HepG2 (cell line): ENCODE measurements around the gene ADAMTS4. TPM values are rescaled to one million over a fixed set of nuclear protein-coding genes. Genes with fewer than 3 reads are reported as not detected.

Experiments used
- ATAC-seq: fragments of 200-7000 bp; cut with Tn5 transposase; 3 replicates; pipeline ENCODE4 v1.9.1; 2020; ENCODE audit warnings: mild to moderate bottlenecking, moderate library complexity
- BruUV-seq: library from RNA; stranded (reverse); fragments of 400-500 nt; replicated peaks from 2 replicates; lab custom pipeline; 2021; lab: Mats Ljungman, UMichigan
- CTCF ChIA-PET: fragments of 300-600 bp; formaldehyde crosslinking; extraction: SDS; loops from one replicate; lab custom pipeline; 2021; ENCODE audit warnings: low total read pairs, inconsistent platforms, low intra/inter-chr PET ratio; lab: Yijun Ruan, JAX
- POLR2A ChIA-PET: fragments of 350-600 bp; sonication (Branson Sonifier 250); formaldehyde crosslinking; loops from one replicate; lab custom pipeline; 2020; ENCODE audit warnings: antibody characterized with exemption, inconsistent platforms; lab: Yijun Ruan, JAX
- DNase-seq: peaks from one replicate; pipeline ENCODE4 v3.0.0-alpha.2; 2015; ENCODE audit warnings: low spot score
- FAIRE-seq: peaks from 3 replicates; lab custom pipeline; 2011; peaks lifted over from hg19 to GRCh38; lab: Jason Lieb, UNC
- H2AFZ ChIP-seq: one replicate; pipeline ENCODE4 v1.6.1; 2011; ENCODE audit warnings: low read length, inconsistent platforms
- H3K27ac ChIP-seq: fragments of 300-600 bp; 3 replicates; pipeline ENCODE4 v1.8.0; 2011; ENCODE audit warnings: mixed run types, mild to moderate bottlenecking, mixed read lengths, low read length, inconsistent platforms; ENCODE audit not compliant: insufficient read depth; ENCODE audit errors: extremely low read length
- H3K27me3 ChIP-seq, 2 experiments: fragments of 200-600 bp in 1 of 2; 2 replicates in 1 of 2; 3 replicates in 1 of 2; pipeline versions ENCODE4 v1.6.0 to v1.8.0; 2011; ENCODE audit warnings: low read length in 2 of 2, mild to moderate bottlenecking in 2 of 2, moderate library complexity in 2 of 2, inconsistent platforms in 1 of 2; ENCODE audit not compliant: insufficient read depth in 2 of 2, control insufficient read depth in 1 of 2
- H3K36me3 ChIP-seq, 2 experiments: fragments of 200-600 bp in 1 of 2; replicated peaks in 1 of 2; 2 replicates in 1 of 2; 3 replicates in 1 of 2; pipeline versions ENCODE4 v1.5.1 to v1.8.0; 2011; ENCODE audit warnings: low read length in 2 of 2, inconsistent platforms in 1 of 2; ENCODE audit not compliant: insufficient read depth in 2 of 2, control insufficient read depth in 1 of 2
- H3K4me1 ChIP-seq: 2 replicates; pipeline ENCODE4 v1.5.1; 2012; ENCODE audit warnings: low read length, inconsistent platforms; ENCODE audit not compliant: insufficient read depth
- H3K4me2 ChIP-seq: 2 replicates; pipeline ENCODE4 v1.6.0; 2011; ENCODE audit warnings: low read depth, low read length, inconsistent platforms
- H3K4me3 ChIP-seq, 3 experiments: fragments of 200-600 bp in 1 of 3; sonication (generic), shearing (Covaris generic) in 1 of 3; replicated peaks in 1 of 3; 2 replicates each; pipeline ENCODE4 v1.5.1; 2011 to 2016; ENCODE audit warnings: low read length in 3 of 3, inconsistent platforms in 2 of 3, low read depth in 2 of 3, mild to moderate bottlenecking in 2 of 3, control low read depth in 1 of 3, mixed read lengths in 1 of 3; ENCODE audit not compliant: insufficient read depth in 1 of 3
- H3K79me2 ChIP-seq: one replicate; pipeline ENCODE4 v1.6.1; 2011; ENCODE audit warnings: low read length, inconsistent platforms; ENCODE audit not compliant: insufficient read depth
- H3K9ac ChIP-seq: 2 replicates; pipeline ENCODE4 v1.6.0; 2011; ENCODE audit warnings: mild to moderate bottlenecking, low read depth, low read length, inconsistent platforms; ENCODE audit not compliant: insufficient read depth
- H3K9me3 ChIP-seq: 2 replicates; pipeline ENCODE4 v1.5.1; 2012; ENCODE audit warnings: mild to moderate bottlenecking, low read length
- H4K20me1 ChIP-seq: 2 replicates; pipeline ENCODE4 v1.6.0; 2011; ENCODE audit warnings: inconsistent platforms, mild to moderate bottlenecking, low read length, moderate library complexity; ENCODE audit not compliant: insufficient read depth
- AGO2 ChIP-seq: fragments of 200-400 bp; formaldehyde crosslinking; optimal IDR thresholded peaks from 2 replicates; pipeline ENCODE3; 2017; ENCODE audit warnings: mild to moderate bottlenecking, low read depth, low read length, moderate library complexity
- FOSL2 ChIP-seq: sonication (generic); formaldehyde crosslinking; IDR thresholded peaks from 2 replicates; pipeline ENCODE4 v1.4.0; 2020; ENCODE audit warnings: missing genetic modification reagents
- HNF4A ChIP-seq: sonication (generic); formaldehyde crosslinking; IDR thresholded peaks from 2 replicates; pipeline ENCODE4 v1.4.0; 2020; ENCODE audit warnings: missing genetic modification reagents
- HNRNPH1 ChIP-seq: fragments of 200-400 bp; formaldehyde crosslinking; optimal IDR thresholded peaks from 2 replicates; pipeline ENCODE3; 2017; ENCODE audit warnings: mild to moderate bottlenecking, low read depth, low read length
- KDM3A ChIP-seq: IDR thresholded peaks from 2 replicates; pipeline ENCODE4 v1.6.1; 2018; ENCODE audit warnings: low read depth, missing compliant biosample characterization
- MZF1 ChIP-seq: sonication (generic); formaldehyde crosslinking; IDR thresholded peaks from 2 replicates; pipeline ENCODE4 v1.8.1; 2023; ENCODE audit warnings: mild to moderate bottlenecking, missing genetic modification reagents, borderline replicate concordance
- PCBP2 ChIP-seq: fragments of 200-400 bp; formaldehyde crosslinking; optimal IDR thresholded peaks from 2 replicates; pipeline ENCODE3; 2018; ENCODE audit warnings: low read length, low read depth; ENCODE audit not compliant: poor library complexity, severe bottlenecking
- PITX1 ChIP-seq: sonication (generic); formaldehyde crosslinking; IDR thresholded peaks from 2 replicates; pipeline ENCODE4 v1.5.1; 2020; ENCODE audit warnings: mild to moderate bottlenecking, missing genetic modification reagents
- ZBTB20 ChIP-seq: sonication (generic); formaldehyde crosslinking; IDR thresholded peaks from 2 replicates; pipeline ENCODE4 v1.8.1; 2023; ENCODE audit warnings: missing genetic modification reagents, low read depth, mild to moderate bottlenecking, borderline replicate concordance
- ZNF17 ChIP-seq: sonication (generic); formaldehyde crosslinking; IDR thresholded peaks from 2 replicates; pipeline ENCODE4 v1.5.0; 2020; ENCODE audit warnings: mild to moderate bottlenecking, missing genetic modification reagents
- ZNF234 ChIP-seq: sonication (generic); formaldehyde crosslinking; conservative IDR thresholded peaks from 2 replicates; pipeline ENCODE4 v1.5.1; 2020; ENCODE audit warnings: mild to moderate bottlenecking, missing genetic modification reagents
- ZNF333 ChIP-seq: sonication (generic); formaldehyde crosslinking; IDR thresholded peaks from 2 replicates; pipeline ENCODE4 v1.4.0; 2020; ENCODE audit warnings: mild to moderate bottlenecking, missing genetic modification reagents, borderline replicate concordance
- WGBS: methylation state at CpG from one replicate; pipeline ENCODE4 v1.1.6; 2017; ENCODE audit warnings: low lambda C conversion rate; 5-methylcytosine and 5-hydroxymethylcytosine counted together
- in situ Hi-C: cut with HindIII; loops from 2 replicates; pipeline ENCODE4 v1.10.0; 2017; ENCODE audit warnings: low pct_unique_long_range_greater_than_20kb; ENCODE audit not compliant: extremely low pct_ligation_motif_present
- intact Hi-C: fragments of 100-400 bp; cut with micrococcal nuclease; formaldehyde crosslinking; loops from one replicate; pipeline ENCODE4 v1.10.0; 2022; ENCODE audit not compliant: unreplicated experiment
- polyA plus RNA-seq, 8 experiments: library from polyadenylated mRNA; depleted of rRNA in 3 of 8; stranded (reverse) in 7 of 8; unstranded in 1 of 8; fragments of >200 nt; fragmentation: Illumina TruSeq in 4 of 8; extraction: Trizol in 4 of 8; gene quantifications; 2 replicates each; pipeline versions ENCODE4 v1.2.1 to v1.2.3, GENCODE V29; 2011 to 2016; ENCODE audit warnings: low read depth in 4 of 8, missing spikeins in 1 of 8, mixed read lengths in 1 of 8; ENCODE audit not compliant: insufficient read depth in 1 of 8
- total RNA-seq, 5 experiments: library from RNA; depleted of rRNA; stranded (reverse); fragments of >200 nt; fragmentation: Illumina TruSeq; extraction: Trizol; gene quantifications; 2 replicates each; pipeline ENCODE4 v1.2.3, GENCODE V29; 2016; ENCODE audit warnings: low read depth in 1 of 5
- TF ChIP-seq, protein P1 (sequence below): sonication (generic); formaldehyde crosslinking; IDR thresholded peaks from 2 replicates; pipeline ENCODE4 v1.4.0; 2020; ENCODE audit warnings: mild to moderate bottlenecking, low read depth, missing genetic modification reagents
- TF ChIP-seq, protein P2 (sequence below): sonication (generic); formaldehyde crosslinking; IDR thresholded peaks from 2 replicates; pipeline ENCODE4 v1.9.0; 2021; ENCODE audit warnings: missing genetic modification reagents, mild to moderate bottlenecking, borderline replicate concordance
- TF ChIP-seq, protein P3 (sequence below): IDR thresholded peaks from 2 replicates; pipeline ENCODE4 v1.4.0; 2020; ENCODE audit warnings: mild to moderate bottlenecking, missing genetic modification reagents
- TF ChIP-seq, protein P4 (sequence below): sonication (generic); IDR thresholded peaks from 2 replicates; pipeline ENCODE4 v1.6.1; 2016; ENCODE audit warnings: low read depth, borderline replicate concordance
- TF ChIP-seq, protein P5 (sequence below): sonication (generic); formaldehyde crosslinking; IDR thresholded peaks from 2 replicates; pipeline ENCODE4 v1.5.0; 2020; ENCODE audit warnings: missing genetic modification reagents, mild to moderate bottlenecking, borderline replicate concordance

The ADAMTS4 gene
- total and polyA plus RNA-seq, 2 of the 13 experiments (the other 11 are each of a cell fraction or from before 2014, with no cell fraction given): 0.51 to 1.7 TPM

DNA sequence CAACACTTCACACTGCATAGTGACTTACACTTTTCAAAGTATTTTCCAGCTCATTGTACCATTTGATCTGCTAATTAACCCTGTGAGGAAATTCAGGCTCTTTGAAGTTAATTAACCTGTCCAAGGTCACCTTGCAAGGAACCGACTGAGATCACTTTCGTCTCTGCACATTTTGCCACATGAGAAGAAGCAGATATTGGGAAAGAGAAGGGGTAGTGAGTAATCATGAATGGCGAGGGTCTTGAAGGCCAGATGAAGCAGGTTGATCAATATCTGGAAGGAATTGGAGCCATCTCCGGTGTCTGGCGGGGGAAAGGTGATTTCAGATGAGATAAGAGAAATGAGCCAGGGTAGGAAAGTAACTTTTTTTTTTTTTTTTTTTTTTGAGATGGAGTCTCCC lies 21.1 kb upstream of the ADAMTS4 start:
- in situ Hi-C loops (loop anchor here (10.0 kb wide), 1 partner anchor 165 kb away; no protein-coding TSS in a partner anchor), intact Hi-C loops (no loop called here)
- peak overlapping the region; percentile 25 to 35 (median 33) for H3K4me3 ChIP-seq
- H3K79me2 ChIP-seq: peaks cover 23% of the 10 kb centered on the region
- 3% methylated on average over 5 of the region's 5 CpGs for WGBS
- ChIA-PET CTCF (no interaction called here), POLR2A (interaction anchor here (0.8 to 12.5 kb wide), 12 partner anchors 10 to 170 kb away, joined by 3 to 357 read pairs (median 8); partner anchors contain the start of genes ADAMTS4, DEDD, NDUFS2 and NR1I3)
- DNase-seq (no peak), FAIRE-seq (peak; percentile 26), ATAC-seq (no peak)
- H3K4me2 ChIP-seq: peak overlapping the region; percentile 87
- peaks cover 77% of the 10 kb centered on the region for H3K4me1 ChIP-seq
- H3K36me3 ChIP-seq: peaks cover 1 to 14% of the 10 kb centered on the region in 2 experiments; a peak in 3 of 5 replicates
- no peaks in the 10 kb centered on the region; a peak in 1 of 5 replicates for H3K27me3 ChIP-seq
- no peak overlapping the region for H2AFZ ChIP-seq
- peak overlapping the region; percentile 99 for H3K27ac ChIP-seq
- H3K9me3 ChIP-seq: no peaks in the 10 kb centered on the region
- no TSS peak for BruUV-seq
- H3K9ac ChIP-seq: peak overlapping the region; percentile 40
- H4K20me1 ChIP-seq: peaks cover 11% of the 10 kb centered on the region
- TF ChIP-seq, protein P1, sequence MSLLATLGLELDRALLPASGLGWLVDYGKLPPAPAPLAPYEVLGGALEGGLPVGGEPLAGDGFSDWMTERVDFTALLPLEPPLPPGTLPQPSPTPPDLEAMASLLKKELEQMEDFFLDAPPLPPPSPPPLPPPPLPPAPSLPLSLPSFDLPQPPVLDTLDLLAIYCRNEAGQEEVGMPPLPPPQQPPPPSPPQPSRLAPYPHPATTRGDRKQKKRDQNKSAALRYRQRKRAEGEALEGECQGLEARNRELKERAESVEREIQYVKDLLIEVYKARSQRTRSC (CRISPR knock-in tag): no peak
- TF ChIP-seq MZF1 (CRISPR knock-in tag) (no peak), FOSL2 (peak; percentile 5; the same call in 1 of the 2 replicates), PITX1 (CRISPR knock-in tag) (0 out of 2 replicates have a peak, but pooled peaks have one; percentile 9), ZNF234 (CRISPR knock-in tag) (no peak), HNRNPH1 (no peak), ZNF17 (no peak), PCBP2 (no peak), KDM3A (CRISPR knock-in tag) (no peak), ZNF333 (CRISPR knock-in tag) (no peak), HNF4A (no peak), AGO2 (peak; percentile 51), ZBTB20 (CRISPR knock-in tag) (0 out of 2 replicates have a peak, but pooled peaks have one; percentile 25)
- TF ChIP-seq, protein P2, sequence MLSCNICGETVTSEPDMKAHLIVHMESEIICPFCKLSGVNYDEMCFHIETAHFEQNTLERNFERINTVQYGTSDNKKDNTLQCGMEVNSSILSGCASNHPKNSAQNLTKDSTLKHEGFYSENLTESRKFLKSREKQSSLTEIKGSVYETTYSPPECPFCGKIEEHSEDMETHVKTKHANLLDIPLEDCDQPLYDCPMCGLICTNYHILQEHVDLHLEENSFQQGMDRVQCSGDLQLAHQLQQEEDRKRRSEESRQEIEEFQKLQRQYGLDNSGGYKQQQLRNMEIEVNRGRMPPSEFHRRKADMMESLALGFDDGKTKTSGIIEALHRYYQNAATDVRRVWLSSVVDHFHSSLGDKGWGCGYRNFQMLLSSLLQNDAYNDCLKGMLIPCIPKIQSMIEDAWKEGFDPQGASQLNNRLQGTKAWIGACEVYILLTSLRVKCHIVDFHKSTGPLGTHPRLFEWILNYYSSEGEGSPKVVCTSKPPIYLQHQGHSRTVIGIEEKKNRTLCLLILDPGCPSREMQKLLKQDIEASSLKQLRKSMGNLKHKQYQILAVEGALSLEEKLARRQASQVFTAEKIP (CRISPR knock-in tag): no peak
- TF ChIP-seq, protein P3, sequence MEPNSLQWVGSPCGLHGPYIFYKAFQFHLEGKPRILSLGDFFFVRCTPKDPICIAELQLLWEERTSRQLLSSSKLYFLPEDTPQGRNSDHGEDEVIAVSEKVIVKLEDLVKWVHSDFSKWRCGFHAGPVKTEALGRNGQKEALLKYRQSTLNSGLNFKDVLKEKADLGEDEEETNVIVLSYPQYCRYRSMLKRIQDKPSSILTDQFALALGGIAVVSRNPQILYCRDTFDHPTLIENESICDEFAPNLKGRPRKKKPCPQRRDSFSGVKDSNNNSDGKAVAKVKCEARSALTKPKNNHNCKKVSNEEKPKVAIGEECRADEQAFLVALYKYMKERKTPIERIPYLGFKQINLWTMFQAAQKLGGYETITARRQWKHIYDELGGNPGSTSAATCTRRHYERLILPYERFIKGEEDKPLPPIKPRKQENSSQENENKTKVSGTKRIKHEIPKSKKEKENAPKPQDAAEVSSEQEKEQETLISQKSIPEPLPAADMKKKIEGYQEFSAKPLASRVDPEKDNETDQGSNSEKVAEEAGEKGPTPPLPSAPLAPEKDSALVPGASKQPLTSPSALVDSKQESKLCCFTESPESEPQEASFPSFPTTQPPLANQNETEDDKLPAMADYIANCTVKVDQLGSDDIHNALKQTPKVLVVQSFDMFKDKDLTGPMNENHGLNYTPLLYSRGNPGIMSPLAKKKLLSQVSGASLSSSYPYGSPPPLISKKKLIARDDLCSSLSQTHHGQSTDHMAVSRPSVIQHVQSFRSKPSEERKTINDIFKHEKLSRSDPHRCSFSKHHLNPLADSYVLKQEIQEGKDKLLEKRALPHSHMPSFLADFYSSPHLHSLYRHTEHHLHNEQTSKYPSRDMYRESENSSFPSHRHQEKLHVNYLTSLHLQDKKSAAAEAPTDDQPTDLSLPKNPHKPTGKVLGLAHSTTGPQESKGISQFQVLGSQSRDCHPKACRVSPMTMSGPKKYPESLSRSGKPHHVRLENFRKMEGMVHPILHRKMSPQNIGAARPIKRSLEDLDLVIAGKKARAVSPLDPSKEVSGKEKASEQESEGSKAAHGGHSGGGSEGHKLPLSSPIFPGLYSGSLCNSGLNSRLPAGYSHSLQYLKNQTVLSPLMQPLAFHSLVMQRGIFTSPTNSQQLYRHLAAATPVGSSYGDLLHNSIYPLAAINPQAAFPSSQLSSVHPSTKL (CRISPR knock-in tag): no peak
- TF ChIP-seq, protein P4, sequence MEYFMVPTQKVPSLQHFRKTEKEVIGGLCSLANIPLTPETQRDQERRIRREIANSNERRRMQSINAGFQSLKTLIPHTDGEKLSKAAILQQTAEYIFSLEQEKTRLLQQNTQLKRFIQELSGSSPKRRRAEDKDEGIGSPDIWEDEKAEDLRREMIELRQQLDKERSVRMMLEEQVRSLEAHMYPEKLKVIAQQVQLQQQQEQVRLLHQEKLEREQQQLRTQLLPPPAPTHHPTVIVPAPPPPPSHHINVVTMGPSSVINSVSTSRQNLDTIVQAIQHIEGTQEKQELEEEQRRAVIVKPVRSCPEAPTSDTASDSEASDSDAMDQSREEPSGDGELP: no peak
- TF ChIP-seq, protein P5, sequence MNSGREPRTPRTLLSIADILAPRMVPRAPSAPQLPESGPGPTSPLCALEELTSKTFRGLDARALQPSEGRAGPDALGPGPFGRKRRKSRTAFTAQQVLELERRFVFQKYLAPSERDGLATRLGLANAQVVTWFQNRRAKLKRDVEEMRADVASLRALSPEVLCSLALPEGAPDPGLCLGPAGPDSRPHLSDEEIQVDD: no peak
